Breast epithelium (tissue), 3 donors: ENCODE results near the gene SVBP.

Source experiments
- POLR2A ChIP-seq: fragments of 450-650 bp; IDR thresholded peaks from one replicate; pipeline ENCODE4 v1.6.1; 2016; ENCODE audit warnings: antibody characterized with exemption, mild to moderate bottlenecking, moderate library complexity
- POLR2AphosphoS5 ChIP-seq, 3 donors: sonication (generic); formaldehyde crosslinking; IDR thresholded peaks; one replicate each; pipeline ENCODE4 v1.6.1; 2017; ENCODE audit warnings: antibody characterized with exemption in 3 of 3
- TF ChIP-seq, protein P1 (sequence below), 3 donors: fragments of 450-650 bp; IDR thresholded peaks; one replicate each; pipeline ENCODE4 v1.5.1; 2016 to 2017; ENCODE audit warnings: antibody characterized with exemption in 3 of 3, mild to moderate bottlenecking in 3 of 3, moderate library complexity in 3 of 3

DNA sequence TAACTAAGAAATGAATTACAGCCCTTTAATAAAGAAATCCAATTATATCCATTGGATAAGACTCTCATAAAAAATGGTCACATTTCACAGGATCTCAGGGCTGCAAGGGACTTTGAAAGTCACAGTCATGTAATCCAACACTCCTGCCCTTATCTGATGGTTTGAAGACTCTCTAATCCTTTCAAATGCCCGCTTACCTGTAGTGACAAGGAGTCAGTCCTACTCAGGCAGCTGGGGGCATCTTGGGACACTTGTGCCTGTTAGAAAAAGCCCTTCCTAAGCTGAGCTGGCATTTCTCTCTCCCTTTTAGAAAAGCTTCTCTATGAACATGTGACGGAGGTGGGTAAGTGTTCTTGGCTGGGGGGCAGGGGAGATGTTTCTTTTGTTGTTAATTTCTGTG, 18.2 kb upstream of the SVBP start:
- TF ChIP-seq, protein P1, sequence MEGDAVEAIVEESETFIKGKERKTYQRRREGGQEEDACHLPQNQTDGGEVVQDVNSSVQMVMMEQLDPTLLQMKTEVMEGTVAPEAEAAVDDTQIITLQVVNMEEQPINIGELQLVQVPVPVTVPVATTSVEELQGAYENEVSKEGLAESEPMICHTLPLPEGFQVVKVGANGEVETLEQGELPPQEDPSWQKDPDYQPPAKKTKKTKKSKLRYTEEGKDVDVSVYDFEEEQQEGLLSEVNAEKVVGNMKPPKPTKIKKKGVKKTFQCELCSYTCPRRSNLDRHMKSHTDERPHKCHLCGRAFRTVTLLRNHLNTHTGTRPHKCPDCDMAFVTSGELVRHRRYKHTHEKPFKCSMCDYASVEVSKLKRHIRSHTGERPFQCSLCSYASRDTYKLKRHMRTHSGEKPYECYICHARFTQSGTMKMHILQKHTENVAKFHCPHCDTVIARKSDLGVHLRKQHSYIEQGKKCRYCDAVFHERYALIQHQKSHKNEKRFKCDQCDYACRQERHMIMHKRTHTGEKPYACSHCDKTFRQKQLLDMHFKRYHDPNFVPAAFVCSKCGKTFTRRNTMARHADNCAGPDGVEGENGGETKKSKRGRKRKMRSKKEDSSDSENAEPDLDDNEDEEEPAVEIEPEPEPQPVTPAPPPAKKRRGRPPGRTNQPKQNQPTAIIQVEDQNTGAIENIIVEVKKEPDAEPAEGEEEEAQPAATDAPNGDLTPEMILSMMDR (IDR thresholded peaks at IDR 0.05): no peak
- TF ChIP-seq POLR2A (no peak), POLR2AphosphoS5 (IDR thresholded peaks at IDR 0.05) (no peak)
